Body of pancreas (tissue), 4 donors: ENCODE measurements around the gene XRCC3.

Experiments
- POLR2A ChIP-seq, 3 donors: fragments of 450-650 bp; IDR thresholded peaks; one replicate each; pipeline ENCODE4 v1.6.1; 2016; ENCODE audit warnings: antibody characterized with exemption in 3 of 3, mild to moderate bottlenecking in 2 of 3
- TF ChIP-seq, protein P1 (sequence below), 7 experiments: fragments of 450-650 bp in 4 of 7; fragments of 200-600 bp in 3 of 7; sonication (generic) in 3 of 7; IDR thresholded peaks; one replicate each; pipeline ENCODE4 v1.5.1; 2016 to 2019; ENCODE audit warnings: antibody characterized with exemption in 7 of 7

DNA sequence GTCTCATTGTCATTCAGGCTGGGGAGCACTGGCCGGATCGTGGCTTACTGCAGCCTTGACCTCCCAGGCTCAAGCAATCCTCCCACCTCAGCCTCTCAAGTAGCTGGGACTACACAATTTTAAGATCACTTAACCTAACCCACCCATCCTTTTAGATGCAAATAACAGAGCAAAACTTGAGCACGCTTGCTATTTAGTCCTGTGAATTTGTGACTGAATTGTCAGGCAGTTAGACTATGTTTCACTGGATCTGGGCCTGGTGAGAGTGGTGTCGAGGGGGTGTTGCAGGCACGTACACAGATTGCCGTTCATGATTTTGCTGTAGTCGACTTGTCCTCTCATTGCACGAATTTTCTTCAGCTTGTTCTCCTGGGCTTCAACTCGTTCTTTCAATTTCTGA is 38.5 kb upstream of the XRCC3 start:
- TF ChIP-seq, protein P1, sequence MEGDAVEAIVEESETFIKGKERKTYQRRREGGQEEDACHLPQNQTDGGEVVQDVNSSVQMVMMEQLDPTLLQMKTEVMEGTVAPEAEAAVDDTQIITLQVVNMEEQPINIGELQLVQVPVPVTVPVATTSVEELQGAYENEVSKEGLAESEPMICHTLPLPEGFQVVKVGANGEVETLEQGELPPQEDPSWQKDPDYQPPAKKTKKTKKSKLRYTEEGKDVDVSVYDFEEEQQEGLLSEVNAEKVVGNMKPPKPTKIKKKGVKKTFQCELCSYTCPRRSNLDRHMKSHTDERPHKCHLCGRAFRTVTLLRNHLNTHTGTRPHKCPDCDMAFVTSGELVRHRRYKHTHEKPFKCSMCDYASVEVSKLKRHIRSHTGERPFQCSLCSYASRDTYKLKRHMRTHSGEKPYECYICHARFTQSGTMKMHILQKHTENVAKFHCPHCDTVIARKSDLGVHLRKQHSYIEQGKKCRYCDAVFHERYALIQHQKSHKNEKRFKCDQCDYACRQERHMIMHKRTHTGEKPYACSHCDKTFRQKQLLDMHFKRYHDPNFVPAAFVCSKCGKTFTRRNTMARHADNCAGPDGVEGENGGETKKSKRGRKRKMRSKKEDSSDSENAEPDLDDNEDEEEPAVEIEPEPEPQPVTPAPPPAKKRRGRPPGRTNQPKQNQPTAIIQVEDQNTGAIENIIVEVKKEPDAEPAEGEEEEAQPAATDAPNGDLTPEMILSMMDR (IDR thresholded peaks at IDR 0.05): no peak
- TF ChIP-seq POLR2A (IDR thresholded peaks at IDR 0.05): no peak
